HG03558 (cell line): ENCODE results near the gene C1orf21.

Experiments
- ATAC-seq: cut with Tn5 transposase; IDR thresholded peaks from one replicate; pipeline ENCODE4 v1.9.1; 2021; ENCODE audit warnings: moderate number of reproducible peaks; ENCODE audit not compliant: unreplicated experiment; ENCODE audit errors: extremely low read depth

Gene C1orf21

GRCh38 chr1:184385865-184386311 lies 941 bp upstream of the C1orf21 start:
- ATAC-seq: no peak

DNA sequence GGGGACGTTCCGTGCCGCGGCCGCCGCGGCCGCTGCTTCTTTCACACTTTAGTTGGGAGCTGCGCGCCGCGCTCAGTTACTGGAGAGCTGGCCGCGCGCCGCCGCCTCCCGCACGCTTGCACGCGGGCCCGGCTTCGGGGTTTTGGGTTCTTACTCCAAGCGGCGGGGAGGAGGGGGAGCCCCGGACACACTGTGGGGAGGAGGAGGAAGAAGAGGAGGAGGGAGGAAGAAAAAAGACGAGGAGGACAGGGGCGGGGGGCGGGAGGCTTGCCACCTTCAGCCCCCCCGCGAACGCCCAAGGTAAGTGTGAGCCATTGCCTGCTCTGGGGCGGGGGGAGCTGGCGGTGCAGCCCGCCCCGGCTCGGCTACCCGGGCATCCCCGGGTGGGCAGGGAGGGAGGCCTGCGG lies 243 bp downstream of the C1orf21 start:
- no peak for ATAC-seq

GRCh38 chr1:184387476-184388318 lies 868 bp downstream of the C1orf21 start:
- ATAC-seq: no peak

GRCh38 chr1:184388319-184388889 lies 1.6 kb downstream of the C1orf21 start:
- no peak for ATAC-seq

DNA sequence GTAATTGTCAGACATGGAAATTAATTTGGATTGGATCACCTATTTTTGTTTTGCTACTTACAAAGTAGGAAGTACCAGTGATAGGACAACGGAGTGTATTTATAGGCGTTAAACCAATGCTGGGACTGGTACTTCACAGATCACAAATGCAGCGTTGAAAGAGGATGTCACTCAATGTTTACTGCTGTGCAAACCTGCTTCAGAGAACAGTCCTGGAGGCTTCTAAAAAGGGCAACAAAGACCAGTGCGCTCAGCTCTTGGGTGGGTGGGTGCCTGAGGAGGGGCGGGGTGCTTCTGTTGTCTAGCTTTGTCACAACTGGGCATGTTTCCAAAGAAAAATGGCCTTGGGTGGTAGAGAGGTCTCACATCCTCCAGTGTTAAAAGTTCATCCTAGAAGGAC lies 2.1 kb downstream of the C1orf21 start:
- no peak for ATAC-seq

GRCh38 chr1:184389446-184389845 lies 2.6 kb downstream of the C1orf21 start:
- no peak for ATAC-seq

- no peak for ATAC-seq
These were observed 4.1 kb downstream of the C1orf21 start for GRCh38 chr1:184390889-184391288.

DNA sequence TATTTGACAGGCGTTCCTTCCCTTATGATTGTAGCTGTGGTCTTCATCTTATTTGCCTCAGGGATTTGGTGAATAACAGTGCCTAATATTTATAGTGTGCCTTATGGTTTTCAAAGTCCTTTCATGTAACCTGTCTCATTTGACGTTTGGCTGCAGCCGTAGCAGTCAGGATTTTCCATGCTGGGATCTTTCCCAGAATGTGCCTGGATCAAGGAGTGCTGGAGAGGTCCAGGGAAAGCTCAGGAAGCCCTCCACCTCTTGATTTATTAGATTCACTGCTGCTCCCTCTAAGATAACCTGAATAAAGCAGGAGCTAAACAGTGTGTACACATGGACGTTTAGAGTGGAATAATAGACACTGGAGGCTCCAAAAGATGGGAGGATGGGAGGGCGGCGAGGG lies 5.2 kb downstream of the C1orf21 start:
- ATAC-seq: no peak

GRCh38 chr1:184392779-184393522 lies 6.1 kb downstream of the C1orf21 start:
- no peak for ATAC-seq

DNA sequence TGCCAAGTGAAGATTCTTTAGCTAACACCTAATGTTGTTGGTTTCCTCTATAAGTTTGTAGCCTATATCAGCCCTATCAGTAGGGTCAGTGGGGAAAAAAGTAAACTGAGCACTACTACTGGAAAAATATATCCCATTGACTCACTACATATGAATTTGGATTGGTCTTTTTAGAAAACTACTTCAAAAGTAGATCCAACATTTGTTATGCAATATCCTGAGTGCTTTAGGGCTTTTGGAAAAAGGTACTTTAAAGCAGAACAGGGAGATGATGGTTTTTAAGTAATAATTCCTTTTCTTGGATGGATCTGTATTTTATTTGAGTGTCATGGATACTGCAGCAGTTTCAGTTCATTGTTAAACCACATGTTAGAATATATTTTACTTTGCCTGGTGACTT lies 7.1 kb downstream of the C1orf21 start:
- no peak for ATAC-seq

GRCh38 chr1:184395370-184395769 lies 8.5 kb downstream of the C1orf21 start:
- no peak for ATAC-seq

DNA sequence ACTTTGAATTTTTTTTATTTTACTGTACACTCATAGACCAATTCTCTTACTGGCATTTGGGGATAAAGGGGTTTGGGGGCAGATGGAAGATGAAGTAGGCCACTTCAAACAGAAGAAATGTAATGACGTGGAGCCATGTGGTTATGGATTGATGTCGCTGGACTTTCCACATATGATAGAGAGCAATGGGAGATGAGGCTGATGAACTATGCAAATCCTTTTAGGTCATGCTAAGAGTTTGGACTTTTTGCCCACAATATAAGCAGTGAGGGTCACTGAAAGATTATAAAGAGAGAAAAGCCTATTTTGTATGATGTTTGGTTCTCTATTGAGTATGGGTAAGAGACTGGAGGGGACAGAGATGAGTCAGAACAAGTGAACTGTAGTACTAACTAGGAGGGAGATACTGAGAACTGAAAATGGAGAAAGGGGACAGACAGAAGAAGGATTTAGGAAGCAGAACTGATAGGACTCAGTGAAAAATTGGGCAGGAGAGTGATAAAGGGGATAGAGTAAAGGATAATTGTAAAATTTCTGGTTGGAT lies 9.2 kb downstream of the C1orf21 start:
- no peak for ATAC-seq

GRCh38 chr1:184399192-184399847 lies 12.5 kb downstream of the C1orf21 start:
- ATAC-seq: no peak

GRCh38 chr1:184403961-184404726 lies 17.3 kb downstream of the C1orf21 start:
- no peak for ATAC-seq

DNA sequence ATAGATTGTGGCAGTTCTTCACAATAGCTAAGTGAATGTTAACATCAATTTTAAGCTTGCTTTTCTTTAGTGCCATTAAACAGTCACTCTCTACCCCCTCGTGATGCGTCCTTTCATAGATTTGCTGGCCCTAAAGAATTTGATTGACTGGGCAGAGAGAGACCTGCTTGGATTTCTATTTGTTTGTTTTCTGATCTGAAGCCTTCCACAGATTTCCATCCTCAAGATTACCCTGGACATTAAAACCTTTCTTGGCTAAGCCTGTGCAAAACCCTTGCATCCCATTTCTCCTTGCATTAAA lies 17.8 kb downstream of the C1orf21 start:
- no peak for ATAC-seq

GRCh38 chr1:184405094-184405800 lies 18.4 kb downstream of the C1orf21 start:
- ATAC-seq: no peak

GRCh38 chr1:184405801-184406142 lies 18.9 kb downstream of the C1orf21 start:
- no peak for ATAC-seq

- no peak for ATAC-seq
These were observed 19.6 kb downstream of the C1orf21 start for GRCh38 chr1:184406479-184406878.

DNA sequence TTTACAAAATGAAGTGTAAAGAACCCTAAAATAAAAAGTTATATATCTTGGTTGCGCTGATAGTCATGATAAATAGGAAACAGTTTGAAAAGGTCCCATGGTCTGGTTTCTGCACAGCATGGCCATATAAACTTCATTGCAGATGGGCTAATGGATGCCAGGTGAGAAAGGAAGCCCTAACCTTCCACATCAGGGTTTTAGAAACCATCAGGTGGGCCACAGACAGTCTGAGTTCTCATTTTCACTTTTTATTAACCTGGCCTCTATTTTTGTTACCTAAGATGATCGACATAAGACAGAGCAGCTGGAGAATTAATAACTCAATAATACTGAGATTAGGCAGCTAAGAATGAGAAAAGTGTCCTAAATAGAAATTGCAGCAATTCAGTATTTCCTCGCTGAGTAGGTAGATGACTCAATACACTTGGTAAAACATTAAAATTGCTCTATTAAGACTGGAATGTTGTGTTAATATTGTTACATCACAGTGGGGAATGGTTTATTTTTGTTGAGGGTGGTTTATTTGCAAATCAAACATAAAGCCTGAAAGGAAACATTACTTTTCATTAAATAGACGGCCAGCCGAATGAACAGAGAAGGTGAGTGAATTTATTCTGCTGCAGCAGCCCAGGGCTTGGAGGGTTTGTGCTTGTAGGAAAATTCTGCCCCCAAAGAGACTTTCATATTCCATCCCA lies 21.1 kb downstream of the C1orf21 start:
- no peak for ATAC-seq
